Measurements from ENCODE around the gene MED9.
"Not testable (repeated sequence)": the region's sequence is repeated elsewhere in the genome, so short reads cannot be mapped to it uniquely, and the experiment has no call there.

GRCh38 chr17:17465878-17466277 is 10.9 kb upstream of the MED9 start:
- TF ChIP-seq EZH2phosphoT487 (IDR thresholded peaks at IDR 0.05; ENCODE audit: low read length); EZH2 (optimal IDR thresholded peaks at IDR 0.05; ENCODE audit: low read depth, low read length): not testable (repeated sequence)
- TF ChIP-seq, protein P1, sequence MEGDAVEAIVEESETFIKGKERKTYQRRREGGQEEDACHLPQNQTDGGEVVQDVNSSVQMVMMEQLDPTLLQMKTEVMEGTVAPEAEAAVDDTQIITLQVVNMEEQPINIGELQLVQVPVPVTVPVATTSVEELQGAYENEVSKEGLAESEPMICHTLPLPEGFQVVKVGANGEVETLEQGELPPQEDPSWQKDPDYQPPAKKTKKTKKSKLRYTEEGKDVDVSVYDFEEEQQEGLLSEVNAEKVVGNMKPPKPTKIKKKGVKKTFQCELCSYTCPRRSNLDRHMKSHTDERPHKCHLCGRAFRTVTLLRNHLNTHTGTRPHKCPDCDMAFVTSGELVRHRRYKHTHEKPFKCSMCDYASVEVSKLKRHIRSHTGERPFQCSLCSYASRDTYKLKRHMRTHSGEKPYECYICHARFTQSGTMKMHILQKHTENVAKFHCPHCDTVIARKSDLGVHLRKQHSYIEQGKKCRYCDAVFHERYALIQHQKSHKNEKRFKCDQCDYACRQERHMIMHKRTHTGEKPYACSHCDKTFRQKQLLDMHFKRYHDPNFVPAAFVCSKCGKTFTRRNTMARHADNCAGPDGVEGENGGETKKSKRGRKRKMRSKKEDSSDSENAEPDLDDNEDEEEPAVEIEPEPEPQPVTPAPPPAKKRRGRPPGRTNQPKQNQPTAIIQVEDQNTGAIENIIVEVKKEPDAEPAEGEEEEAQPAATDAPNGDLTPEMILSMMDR (IDR thresholded peaks at IDR 0.05; ENCODE audit: low read length): not testable (repeated sequence)
